Measurements from ENCODE around the gene TMCC1.

GRCh38 chr3:129686941-129687340 is 206.6 kb downstream of the TMCC1 start:
- no peak for TF ChIP-seq GATA2 (CRISPR knock-in tag; IDR thresholded peaks at IDR 0.05)
- TF ChIP-seq, protein P1, sequence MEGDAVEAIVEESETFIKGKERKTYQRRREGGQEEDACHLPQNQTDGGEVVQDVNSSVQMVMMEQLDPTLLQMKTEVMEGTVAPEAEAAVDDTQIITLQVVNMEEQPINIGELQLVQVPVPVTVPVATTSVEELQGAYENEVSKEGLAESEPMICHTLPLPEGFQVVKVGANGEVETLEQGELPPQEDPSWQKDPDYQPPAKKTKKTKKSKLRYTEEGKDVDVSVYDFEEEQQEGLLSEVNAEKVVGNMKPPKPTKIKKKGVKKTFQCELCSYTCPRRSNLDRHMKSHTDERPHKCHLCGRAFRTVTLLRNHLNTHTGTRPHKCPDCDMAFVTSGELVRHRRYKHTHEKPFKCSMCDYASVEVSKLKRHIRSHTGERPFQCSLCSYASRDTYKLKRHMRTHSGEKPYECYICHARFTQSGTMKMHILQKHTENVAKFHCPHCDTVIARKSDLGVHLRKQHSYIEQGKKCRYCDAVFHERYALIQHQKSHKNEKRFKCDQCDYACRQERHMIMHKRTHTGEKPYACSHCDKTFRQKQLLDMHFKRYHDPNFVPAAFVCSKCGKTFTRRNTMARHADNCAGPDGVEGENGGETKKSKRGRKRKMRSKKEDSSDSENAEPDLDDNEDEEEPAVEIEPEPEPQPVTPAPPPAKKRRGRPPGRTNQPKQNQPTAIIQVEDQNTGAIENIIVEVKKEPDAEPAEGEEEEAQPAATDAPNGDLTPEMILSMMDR (IDR thresholded peaks at IDR 0.05): no peak
- no peak for TF ChIP-seq SIN3A (IDR thresholded peaks at IDR 0.05; ENCODE audit: borderline replicate concordance, low read depth, low read length)
- no peak for TF ChIP-seq POLR2AphosphoS5 (IDR thresholded peaks at IDR 0.05; ENCODE audit: low read depth, low read length)
- no peak for TF ChIP-seq CHD2 (IDR thresholded peaks at IDR 0.05; ENCODE audit: low read length, partially characterized antibody)
- no peak for TF ChIP-seq RAD21 (IDR thresholded peaks at IDR 0.05; ENCODE audit: low read length)
